H1 (cell line): Measurements from ENCODE around the gene AGAP3.

ENCODE experiments used
- BRCA1 ChIP-seq: IDR thresholded peaks from 2 replicates; pipeline ENCODE4 v1.6.1; 2012; ENCODE audit warnings: low read depth, low read length, improper control_type of control experiment
- CBX8 ChIP-seq: fragments of 300-800, 300-1000 bp; sonication (generic); IDR thresholded peaks from 2 replicates; pipeline ENCODE4 v1.7.1; 2016; ENCODE audit warnings: low read depth, low read length, borderline replicate concordance
- CHD1 ChIP-seq: IDR thresholded peaks from 2 replicates; pipeline ENCODE4 v1.6.1; 2012; ENCODE audit warnings: low read depth, low read length, improper control_type of control experiment
- EZH2 ChIP-seq: fragments of 200-600 bp; sonication (generic); IDR thresholded peaks from 2 replicates; pipeline ENCODE4 v1.7.1; 2012; ENCODE audit warnings: low read depth, mild to moderate bottlenecking, moderate library complexity, low read length, inconsistent platforms; ENCODE audit not compliant: severe bottlenecking
- NRF1 ChIP-seq: IDR thresholded peaks from 2 replicates; pipeline ENCODE4 v1.6.1; 2011; ENCODE audit warnings: mild to moderate bottlenecking, low read depth, low read length, improper control_type of control experiment
- POLR2A ChIP-seq, 2 experiments: IDR thresholded peaks; 1 replicate in 1 of 2; 2 replicates in 1 of 2; pipeline ENCODE4 v1.6.1; 2011; ENCODE audit warnings: low read depth in 2 of 2, low read length in 2 of 2, mild to moderate bottlenecking in 2 of 2; ENCODE audit errors: control extremely low read depth in 1 of 2
- RXRA ChIP-seq: IDR thresholded peaks from 2 replicates; pipeline ENCODE4 v1.6.1; 2011; ENCODE audit warnings: low read depth, mild to moderate bottlenecking, low read length, moderate library complexity; ENCODE audit not compliant: insufficient read depth
- SP2 ChIP-seq: IDR thresholded peaks from 2 replicates; pipeline ENCODE4 v1.6.1; 2012; ENCODE audit warnings: mild to moderate bottlenecking, low read length, inconsistent platforms
- SUZ12 ChIP-seq: fragments of 200-600 bp; sonication (generic); IDR thresholded peaks from 2 replicates; pipeline ENCODE4 v1.6.1; 2012; ENCODE audit warnings: mild to moderate bottlenecking, inconsistent platforms, low read length, moderate library complexity, mixed read lengths
- TEAD4 ChIP-seq: IDR thresholded peaks from 2 replicates; pipeline ENCODE4 v1.6.1; 2012; ENCODE audit warnings: low read depth, low read length, inconsistent platforms, mixed read lengths
- TF ChIP-seq, protein P1 (sequence below), 3 experiments: IDR thresholded peaks; 1 replicate in 2 of 3; 2 replicates in 1 of 3; pipeline versions ENCODE4 v1.5.1 to v1.6.1; 2011; ENCODE audit warnings: low read length in 3 of 3, mild to moderate bottlenecking in 3 of 3, inconsistent platforms in 2 of 3, low read depth in 1 of 3, moderate library complexity in 1 of 3; ENCODE audit not compliant: insufficient read depth in 1 of 3; ENCODE audit errors: control extremely low read depth in 1 of 3
- TF ChIP-seq, protein P2 (sequence below): IDR thresholded peaks from 2 replicates; pipeline ENCODE4 v1.6.1; 2012; ENCODE audit warnings: inconsistent platforms

DNA sequence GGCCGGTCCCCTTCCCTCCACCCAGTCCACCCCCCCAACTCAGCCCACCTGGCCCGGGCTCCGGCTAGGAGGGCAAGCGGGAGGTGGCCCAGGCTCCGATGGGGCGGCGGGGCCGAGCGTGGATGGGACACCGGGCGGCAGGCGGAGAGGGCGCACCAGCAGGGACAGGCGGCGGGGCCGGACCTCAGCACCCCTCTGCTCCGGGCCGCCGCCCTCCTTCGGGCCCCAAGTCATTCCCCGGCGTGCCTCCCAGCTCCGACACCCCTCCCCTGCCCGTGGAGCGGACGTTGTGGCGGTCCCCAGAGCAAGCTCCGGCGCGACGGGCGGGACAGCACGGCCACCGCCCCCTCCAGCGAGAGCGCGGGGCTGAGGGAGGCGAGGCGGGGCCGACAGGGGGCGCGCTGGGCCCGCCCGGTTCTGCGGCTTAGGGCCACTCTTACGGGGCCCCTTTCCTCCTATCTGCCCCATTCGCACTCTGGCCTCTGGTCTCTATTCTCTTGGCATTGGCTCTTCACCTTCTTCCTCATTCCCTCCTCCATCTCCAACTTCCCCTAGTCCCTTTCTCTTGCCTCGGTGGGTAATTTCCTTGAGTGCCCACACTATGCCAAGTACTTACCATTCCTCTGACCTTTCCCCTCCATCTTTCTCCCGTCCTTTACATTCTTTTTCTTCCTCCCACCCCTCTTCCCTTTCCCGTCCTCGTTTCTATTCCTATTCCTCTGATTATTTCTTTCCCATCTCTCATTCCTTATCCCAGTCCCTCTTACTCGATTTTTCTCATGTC lies 81.9 kb downstream of the AGAP3 start:
- TF ChIP-seq EZH2 (peak; percentile 7), POLR2A (IDR thresholded peaks at IDR 0.05; ENCODE audit: control extremely low read depth in 1 of 2, low read depth in 2 of 2, low read length in 2 of 2) (no peak), SP2 (no peak), BRCA1 (no peak), CBX8 (no peak), RXRA (no peak), CHD1 (no peak), TEAD4 (no peak), SUZ12 (no peak; the same call in 1 of the 2 replicates), NRF1 (no peak)
- TF ChIP-seq, protein P1, sequence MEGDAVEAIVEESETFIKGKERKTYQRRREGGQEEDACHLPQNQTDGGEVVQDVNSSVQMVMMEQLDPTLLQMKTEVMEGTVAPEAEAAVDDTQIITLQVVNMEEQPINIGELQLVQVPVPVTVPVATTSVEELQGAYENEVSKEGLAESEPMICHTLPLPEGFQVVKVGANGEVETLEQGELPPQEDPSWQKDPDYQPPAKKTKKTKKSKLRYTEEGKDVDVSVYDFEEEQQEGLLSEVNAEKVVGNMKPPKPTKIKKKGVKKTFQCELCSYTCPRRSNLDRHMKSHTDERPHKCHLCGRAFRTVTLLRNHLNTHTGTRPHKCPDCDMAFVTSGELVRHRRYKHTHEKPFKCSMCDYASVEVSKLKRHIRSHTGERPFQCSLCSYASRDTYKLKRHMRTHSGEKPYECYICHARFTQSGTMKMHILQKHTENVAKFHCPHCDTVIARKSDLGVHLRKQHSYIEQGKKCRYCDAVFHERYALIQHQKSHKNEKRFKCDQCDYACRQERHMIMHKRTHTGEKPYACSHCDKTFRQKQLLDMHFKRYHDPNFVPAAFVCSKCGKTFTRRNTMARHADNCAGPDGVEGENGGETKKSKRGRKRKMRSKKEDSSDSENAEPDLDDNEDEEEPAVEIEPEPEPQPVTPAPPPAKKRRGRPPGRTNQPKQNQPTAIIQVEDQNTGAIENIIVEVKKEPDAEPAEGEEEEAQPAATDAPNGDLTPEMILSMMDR (IDR thresholded peaks at IDR 0.05; ENCODE audit: control extremely low read depth in 1 of 3, insufficient read depth in 1 of 3, low read depth in 1 of 3, low read length in 3 of 3): peak in 2 of 3 experiments; percentile 77 to 79; a peak in 3 of 4 replicates
- TF ChIP-seq, protein P2, sequence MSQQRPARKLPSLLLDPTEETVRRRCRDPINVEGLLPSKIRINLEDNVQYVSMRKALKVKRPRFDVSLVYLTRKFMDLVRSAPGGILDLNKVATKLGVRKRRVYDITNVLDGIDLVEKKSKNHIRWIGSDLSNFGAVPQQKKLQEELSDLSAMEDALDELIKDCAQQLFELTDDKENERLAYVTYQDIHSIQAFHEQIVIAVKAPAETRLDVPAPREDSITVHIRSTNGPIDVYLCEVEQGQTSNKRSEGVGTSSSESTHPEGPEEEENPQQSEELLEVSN: peak; percentile 36; the same call in 1 of the 2 replicates
